Cardiac fibroblast (primary cell): ENCODE data around the gene ABHD17A.
A peak's percentile ranks its signal among the peaks of the same experiment; 100 is the strongest.

Source experiments
- DNase-seq, 2 donors: peaks; one replicate each; pipeline versions ENCODE4 v3.0.0 to v3.0.0-alpha.2; 2010; ENCODE audit warnings: low read depth in 2 of 2
- H3K4me3 ChIP-seq, 2 donors: replicated peaks in 1 of 2; 1 replicate in 1 of 2; 2 replicates in 1 of 2; pipeline ENCODE4 v1.5.1; 2011; ENCODE audit warnings: low read depth in 2 of 2, low read length in 2 of 2, mild to moderate bottlenecking in 2 of 2, moderate library complexity in 1 of 2
- CTCF ChIP-seq: IDR thresholded peaks from one replicate; pipeline ENCODE4 v1.5.1; 2011; ENCODE audit warnings: low read depth, mild to moderate bottlenecking, low read length, inconsistent platforms

ABHD17A gene

GRCh38 chr19:1858412-1859081 lies 26.7 kb downstream of the ABHD17A start:
- no peak for TF ChIP-seq CTCF
- no peak for DNase-seq
- no peak overlapping the region for H3K4me3 ChIP-seq

- no peak for DNase-seq
- H3K4me3 ChIP-seq = peak overlapping the region in 1 of 2 donors; percentile 46
- no peak for TF ChIP-seq CTCF
Measured at GRCh38 chr19:1857648-1858326, 27.5 kb downstream of the ABHD17A start.

- H3K4me3 ChIP-seq = peak overlapping the region; percentile 32 to 46
- TF ChIP-seq CTCF = no peak
- DNase-seq = peak; percentile 79 to 87
Measured at GRCh38 chr19:1856698-1857603, 28.3 kb downstream of the ABHD17A start.

GRCh38 chr19:1856345-1856697 lies 29.0 kb downstream of the ABHD17A start:
- no peak for DNase-seq
- peak overlapping the region; percentile 32 to 41 for H3K4me3 ChIP-seq
- TF ChIP-seq CTCF = no peak

- TF ChIP-seq CTCF = no peak
- DNase-seq = peak in 1 of 2 donors; percentile 39
- H3K4me3 ChIP-seq = peak overlapping the region; percentile 11 to 44
Measured at GRCh38 chr19:1855828-1856255, 29.5 kb downstream of the ABHD17A start.

GRCh38 chr19:1855040-1855827 lies 30.1 kb downstream of the ABHD17A start:
- TF ChIP-seq CTCF = no peak
- peak; percentile 90 to 93 for DNase-seq
- peak overlapping the region; percentile 11 to 44 for H3K4me3 ChIP-seq
